Liver (tissue), 3 donors: ENCODE data around the gene CD248.

Experiments
- ATF3 ChIP-seq: IDR thresholded peaks from 2 replicates; pipeline ENCODE4 v1.6.1; 2016; ENCODE audit warnings: antibody characterized with exemption
- CTCF ChIP-seq: fragments of 150-350 bp; IDR thresholded peaks from 2 replicates; pipeline ENCODE4 v1.5.1; 2017; ENCODE audit warnings: improper control_type of control experiment, low read depth, low read length; ENCODE audit not compliant: missing input control
- GABPA ChIP-seq, 2 donors: IDR thresholded peaks in 1 of 2; conservative IDR thresholded peaks in 1 of 2; 2 replicates each; pipeline ENCODE4 v1.6.1; 2016; ENCODE audit warnings: antibody characterized with exemption in 2 of 2, mild to moderate bottlenecking in 1 of 2, moderate library complexity in 1 of 2
- HNF4G ChIP-seq: IDR thresholded peaks from 2 replicates; pipeline ENCODE4 v1.6.1; 2016; ENCODE audit warnings: antibody characterized with exemption
- JUND ChIP-seq, 2 donors: IDR thresholded peaks; 2 replicates each; pipeline ENCODE4 v1.6.1; 2016; ENCODE audit warnings: antibody characterized with exemption in 2 of 2
- MAX ChIP-seq: IDR thresholded peaks from 2 replicates; pipeline ENCODE4 v1.6.1; 2016; ENCODE audit warnings: antibody characterized with exemption
- RAD21 ChIP-seq, 2 donors: IDR thresholded peaks; 2 replicates each; pipeline ENCODE4 v1.6.1; 2016; ENCODE audit warnings: antibody characterized with exemption in 2 of 2, mild to moderate bottlenecking in 2 of 2
- REST ChIP-seq: IDR thresholded peaks from 2 replicates; pipeline ENCODE4 v1.6.1; 2016; ENCODE audit warnings: antibody characterized with exemption, mild to moderate bottlenecking
- SP1 ChIP-seq: IDR thresholded peaks from 2 replicates; pipeline ENCODE4 v1.6.1; 2018; ENCODE audit warnings: antibody characterized with exemption, mild to moderate bottlenecking
- TAF1 ChIP-seq: conservative IDR thresholded peaks from 2 replicates; pipeline ENCODE4 v1.6.1; 2016; ENCODE audit warnings: antibody characterized with exemption, mild to moderate bottlenecking
- YY1 ChIP-seq: IDR thresholded peaks from 2 replicates; pipeline ENCODE4 v1.6.1; 2016; ENCODE audit warnings: antibody characterized with exemption, mild to moderate bottlenecking
- ZBTB33 ChIP-seq: IDR thresholded peaks from 2 replicates; pipeline ENCODE4 v1.6.1; 2016; ENCODE audit warnings: antibody characterized with exemption
- donor health status: healthy.
- donor health status: healthy.

GRCh38 chr11:66280428-66280827 is 36.4 kb downstream of the CD248 start:
- TF ChIP-seq CTCF (no peak), TAF1 (no peak), SP1 (no peak), JUND (IDR thresholded peaks at IDR 0.05) (no peak), RAD21 (IDR thresholded peaks at IDR 0.05) (no peak), MAX (no peak), YY1 (no peak), ATF3 (no peak), GABPA (IDR thresholded peaks at IDR 0.05 in 1 of 2, conservative IDR thresholded peaks at IDR 0.05 in 1 of 2) (no peak), REST (no peak), ZBTB33 (no peak), HNF4G (no peak)
